SK-N-SH (cell line): ENCODE results near the gene TMEM51. TPM values are rescaled to one million over a fixed set of nuclear protein-coding genes. Genes with fewer than 3 reads are reported as not detected.

Experiments used
- CTCF ChIA-PET: fragments of 300-600, 350-600 bp; formaldehyde crosslinking; extraction: SDS; loops from one replicate; lab custom pipeline; 2021; lab: Yijun Ruan, JAX
- POLR2A ChIA-PET: fragments of 350-600 bp; sonication (Branson Sonifier 250); formaldehyde crosslinking; extraction: SDS; loops from one replicate; lab custom pipeline; 2020; ENCODE audit warnings: antibody characterized with exemption, inconsistent platforms; lab: Yijun Ruan, JAX
- DNase-seq: peaks from one replicate; pipeline ENCODE4 v3.0.0; 2012
- H2AFZ ChIP-seq: fragments of 200-600 bp; sonication (generic); 2 replicates; pipeline ENCODE4 v1.8.1; 2016; ENCODE audit warnings: antibody characterized with exemption, mild to moderate bottlenecking, low read depth
- H3F3A ChIP-seq: fragments of 200-600 bp; sonication (generic); replicated peaks from 2 replicates; pipeline ENCODE3; 2016; ENCODE audit warnings: antibody characterized with exemption, mild to moderate bottlenecking; ENCODE audit not compliant: insufficient read depth
- H3K27ac ChIP-seq, 2 experiments: fragments of 200-500 bp in 1 of 2; fragments of 200-600 bp in 1 of 2; sonication (Bioruptor generic) in 1 of 2; sonication (generic), shearing (Covaris generic) in 1 of 2; 2 replicates each; pipeline versions ENCODE4 v1.5.1 to v1.6.1; 2014 to 2016; ENCODE audit warnings: low read depth in 2 of 2, inconsistent platforms in 1 of 2, low read length in 1 of 2, mild to moderate bottlenecking in 1 of 2, mixed read lengths in 1 of 2
- H3K27me3 ChIP-seq: fragments of 200-600 bp; sonication (generic), shearing (Covaris generic); 2 replicates; pipeline ENCODE4 v1.6.1; 2016; ENCODE audit warnings: mixed run types; ENCODE audit not compliant: insufficient read depth
- H3K36me3 ChIP-seq, 2 experiments: fragments of 200-500 bp in 1 of 2; fragments of 200-600 bp in 1 of 2; sonication (Bioruptor generic) in 1 of 2; sonication (generic) in 1 of 2; replicated peaks in 1 of 2; 2 replicates each; pipeline versions ENCODE3 to v1.5.1; 2014 to 2016; ENCODE audit warnings: low read length in 1 of 2, mild to moderate bottlenecking in 1 of 2; ENCODE audit not compliant: insufficient read depth in 2 of 2, control insufficient read depth in 1 of 2
- H3K4me1 ChIP-seq, 2 experiments: fragments of 200-500 bp in 1 of 2; fragments of 200-600 bp in 1 of 2; sonication (Bioruptor generic) in 1 of 2; sonication (generic), shearing (Covaris generic) in 1 of 2; 2 replicates each; pipeline versions ENCODE4 v1.5.1 to v1.6.1; 2014 to 2016; ENCODE audit warnings: low read depth in 1 of 2, low read length in 1 of 2, mixed run types in 1 of 2; ENCODE audit not compliant: insufficient read depth in 2 of 2, control insufficient read depth in 1 of 2
- H3K4me2 ChIP-seq: fragments of 200-600 bp; sonication (generic), shearing (Covaris generic); 2 replicates; pipeline ENCODE4 v1.6.1; 2017; ENCODE audit warnings: mixed run types
- H3K4me3 ChIP-seq, 2 experiments: fragments of 200-500 bp in 1 of 2; fragments of 200-600 bp in 1 of 2; sonication (Bioruptor generic) in 1 of 2; sonication (generic), shearing (Covaris generic) in 1 of 2; 2 replicates each; pipeline versions ENCODE4 v1.5.1 to v1.8.1; 2014 to 2016; ENCODE audit warnings: low read depth in 2 of 2, inconsistent platforms in 1 of 2, low read length in 1 of 2, mild to moderate bottlenecking in 1 of 2, mixed read lengths in 1 of 2, moderate library complexity in 1 of 2
- H3K79me2 ChIP-seq: fragments of 200-600 bp; sonication (generic); 2 replicates; pipeline ENCODE4 v1.8.1; 2017; ENCODE audit warnings: mild to moderate bottlenecking; ENCODE audit not compliant: insufficient read depth
- H3K9ac ChIP-seq: fragments of 200-600 bp; sonication (generic); 2 replicates; pipeline ENCODE4 v1.6.1; 2017; ENCODE audit warnings: mixed run types
- H3K9me2 ChIP-seq: fragments of 200-600 bp; sonication (generic); 2 replicates; pipeline ENCODE4 v1.6.1; 2017; ENCODE audit warnings: mixed run types
- H3K9me3 ChIP-seq: fragments of 200-600 bp; sonication (generic); 2 replicates; pipeline ENCODE4 v1.6.1; 2017; ENCODE audit warnings: mixed run types, mild to moderate bottlenecking, moderate library complexity
- H4K20me1 ChIP-seq: fragments of 200-600 bp; sonication (generic); 2 replicates; pipeline ENCODE4 v1.6.1; 2017; ENCODE audit warnings: mild to moderate bottlenecking, mixed run types; ENCODE audit not compliant: insufficient read depth
- CHD2 ChIP-seq: fragments of 150-350 bp; IDR thresholded peaks from 2 replicates; pipeline ENCODE4 v1.6.1; 2018; ENCODE audit warnings: low read length; ENCODE audit not compliant: partially characterized antibody
- EZH2phosphoT487 ChIP-seq: fragments of 200-600 bp; sonication (generic); IDR thresholded peaks from 2 replicates; pipeline ENCODE4 v1.6.1; 2017; ENCODE audit warnings: low read depth, mixed run types, mild to moderate bottlenecking, antibody characterized with exemption, moderate library complexity, borderline replicate concordance
- FOSL2 ChIP-seq: IDR thresholded peaks from 2 replicates; pipeline ENCODE4 v1.4.0; 2012; ENCODE audit warnings: low read depth, mild to moderate bottlenecking, moderate library complexity, borderline replicate concordance
- FOXJ3 ChIP-seq: sonication (generic); formaldehyde crosslinking; IDR thresholded peaks from 2 replicates; pipeline ENCODE4 v1.5.1; 2020; ENCODE audit warnings: mild to moderate bottlenecking, missing genetic modification reagents
- GABPA ChIP-seq: IDR thresholded peaks from 2 replicates; pipeline ENCODE4 v1.4.0; 2012; ENCODE audit warnings: low read depth, mild to moderate bottlenecking
- GATA2 ChIP-seq: sonication (generic); formaldehyde crosslinking; IDR thresholded peaks from 2 replicates; pipeline ENCODE4 v1.5.0; 2020; ENCODE audit warnings: mild to moderate bottlenecking, missing genetic modification reagents
- JUND ChIP-seq: IDR thresholded peaks from 2 replicates; pipeline ENCODE4 v1.4.0; 2012
- POLR2AphosphoS5 ChIP-seq: IDR thresholded peaks from 2 replicates; pipeline ENCODE4 v1.6.1; 2012; ENCODE audit warnings: low read depth, low read length
- RCOR1 ChIP-seq: fragments of 150-350 bp; IDR thresholded peaks from 2 replicates; pipeline ENCODE4 v1.6.1; 2017; ENCODE audit warnings: antibody characterized with exemption, low read length
- RFX5 ChIP-seq: IDR thresholded peaks from 2 replicates; pipeline ENCODE4 v1.6.1; 2012; ENCODE audit warnings: mild to moderate bottlenecking, improper control_type of control experiment, low read length
- RXRA ChIP-seq: IDR thresholded peaks from 2 replicates; pipeline ENCODE4 v1.4.0; 2012; ENCODE audit warnings: low read depth, mild to moderate bottlenecking, borderline replicate concordance
- SIN3A ChIP-seq: IDR thresholded peaks from 2 replicates; pipeline ENCODE4 v1.6.1; 2012; ENCODE audit warnings: low read depth, mild to moderate bottlenecking, low read length, moderate library complexity, borderline replicate concordance
- TAF1 ChIP-seq: IDR thresholded peaks from 2 replicates; pipeline ENCODE4 v1.6.1; 2012; ENCODE audit warnings: low read depth, mild to moderate bottlenecking, low read length, moderate library complexity, borderline replicate concordance
- TCF12 ChIP-seq: IDR thresholded peaks from 2 replicates; pipeline ENCODE4 v1.4.0; 2012
- TEAD4 ChIP-seq: IDR thresholded peaks from 2 replicates; pipeline ENCODE4 v1.4.0; 2012; ENCODE audit warnings: mild to moderate bottlenecking, borderline replicate concordance; ENCODE audit not compliant: insufficient read depth
- YY1 ChIP-seq: IDR thresholded peaks from 2 replicates; pipeline ENCODE4 v1.4.0; 2012; ENCODE audit warnings: low read depth, mild to moderate bottlenecking
- ZBTB33 ChIP-seq: IDR thresholded peaks from 2 replicates; pipeline ENCODE4 v1.4.0; 2012; ENCODE audit warnings: low read depth, borderline replicate concordance
- WGBS: methylation state at CpG from one replicate; pipeline ENCODE4 v1.1.6; 2017; ENCODE audit warnings: low lambda C conversion rate; 5-methylcytosine and 5-hydroxymethylcytosine counted together
- polyA plus RNA-seq, 3 experiments: library from polyadenylated mRNA; depleted of rRNA; stranded (reverse); fragments of >200 nt; gene quantifications; 2 replicates each; pipeline ENCODE4 v1.2.3, GENCODE V29; 2012
- TF ChIP-seq, protein P1 (sequence below): fragments of 200-600 bp; sonication (generic); IDR thresholded peaks from 2 replicates; pipeline ENCODE4 v1.6.1; 2017; ENCODE audit warnings: antibody characterized with exemption, mild to moderate bottlenecking, moderate library complexity
- TF ChIP-seq, protein P2 (sequence below): fragments of 150-350 bp; IDR thresholded peaks from 2 replicates; pipeline ENCODE4 v1.6.1; 2017; ENCODE audit warnings: antibody characterized with exemption, low read length, low read depth, borderline replicate concordance
- TF ChIP-seq, protein P3 (sequence below): IDR thresholded peaks from 2 replicates; pipeline ENCODE4 v1.6.1; 2012; ENCODE audit warnings: mild to moderate bottlenecking, low read depth, low read length, moderate library complexity
- TF ChIP-seq, protein P4 (sequence below): IDR thresholded peaks from 2 replicates; pipeline ENCODE4; 2012

TMEM51 gene
- polyA plus RNA-seq, 1 of the 3 experiments (the other 2 are of a cell fraction): 25.6 TPM

DNA sequence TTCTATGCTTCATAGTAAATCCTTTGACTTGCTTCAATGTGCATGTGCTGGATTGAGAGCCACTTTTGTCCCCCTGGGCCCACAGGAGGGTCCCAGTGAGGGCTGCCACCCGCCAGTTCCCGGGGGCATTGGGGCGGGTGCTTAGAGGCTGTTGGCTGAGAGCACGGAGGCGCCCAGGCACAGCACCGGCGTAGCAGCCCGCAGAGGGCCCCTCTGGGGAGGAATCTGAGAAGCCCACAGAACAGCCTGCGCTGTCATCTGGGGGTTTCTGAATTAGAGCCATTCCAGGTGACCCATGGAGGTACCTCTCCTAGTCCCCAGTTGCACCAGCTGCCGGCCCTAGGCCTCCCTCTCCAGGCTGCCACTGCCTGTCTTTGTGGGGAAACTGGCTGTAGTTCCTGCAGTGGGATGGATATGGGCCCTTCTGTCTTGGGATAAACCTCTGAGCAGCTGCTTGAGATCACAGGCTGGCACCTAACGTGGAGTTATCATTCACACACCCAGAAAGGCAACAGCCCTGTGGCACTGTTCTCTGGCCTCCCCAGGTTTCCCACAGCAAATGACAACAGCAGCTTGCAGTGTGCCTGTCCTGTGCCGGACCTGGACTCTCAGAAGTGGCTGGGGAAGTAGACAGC lies 39.5 kb downstream of the TMEM51 start (continued):
- TF ChIP-seq FOXJ3 (no peak), GABPA (no peak), TEAD4 (no peak), YY1 (no peak), RCOR1 (no peak)
- TF ChIP-seq, protein P1, sequence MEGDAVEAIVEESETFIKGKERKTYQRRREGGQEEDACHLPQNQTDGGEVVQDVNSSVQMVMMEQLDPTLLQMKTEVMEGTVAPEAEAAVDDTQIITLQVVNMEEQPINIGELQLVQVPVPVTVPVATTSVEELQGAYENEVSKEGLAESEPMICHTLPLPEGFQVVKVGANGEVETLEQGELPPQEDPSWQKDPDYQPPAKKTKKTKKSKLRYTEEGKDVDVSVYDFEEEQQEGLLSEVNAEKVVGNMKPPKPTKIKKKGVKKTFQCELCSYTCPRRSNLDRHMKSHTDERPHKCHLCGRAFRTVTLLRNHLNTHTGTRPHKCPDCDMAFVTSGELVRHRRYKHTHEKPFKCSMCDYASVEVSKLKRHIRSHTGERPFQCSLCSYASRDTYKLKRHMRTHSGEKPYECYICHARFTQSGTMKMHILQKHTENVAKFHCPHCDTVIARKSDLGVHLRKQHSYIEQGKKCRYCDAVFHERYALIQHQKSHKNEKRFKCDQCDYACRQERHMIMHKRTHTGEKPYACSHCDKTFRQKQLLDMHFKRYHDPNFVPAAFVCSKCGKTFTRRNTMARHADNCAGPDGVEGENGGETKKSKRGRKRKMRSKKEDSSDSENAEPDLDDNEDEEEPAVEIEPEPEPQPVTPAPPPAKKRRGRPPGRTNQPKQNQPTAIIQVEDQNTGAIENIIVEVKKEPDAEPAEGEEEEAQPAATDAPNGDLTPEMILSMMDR: no peak
- TF ChIP-seq, protein P2, sequence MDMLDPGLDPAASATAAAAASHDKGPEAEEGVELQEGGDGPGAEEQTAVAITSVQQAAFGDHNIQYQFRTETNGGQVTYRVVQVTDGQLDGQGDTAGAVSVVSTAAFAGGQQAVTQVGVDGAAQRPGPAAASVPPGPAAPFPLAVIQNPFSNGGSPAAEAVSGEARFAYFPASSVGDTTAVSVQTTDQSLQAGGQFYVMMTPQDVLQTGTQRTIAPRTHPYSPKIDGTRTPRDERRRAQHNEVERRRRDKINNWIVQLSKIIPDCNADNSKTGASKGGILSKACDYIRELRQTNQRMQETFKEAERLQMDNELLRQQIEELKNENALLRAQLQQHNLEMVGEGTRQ: no peak
- TF ChIP-seq, all 33 proteins: peak for 0

DNA sequence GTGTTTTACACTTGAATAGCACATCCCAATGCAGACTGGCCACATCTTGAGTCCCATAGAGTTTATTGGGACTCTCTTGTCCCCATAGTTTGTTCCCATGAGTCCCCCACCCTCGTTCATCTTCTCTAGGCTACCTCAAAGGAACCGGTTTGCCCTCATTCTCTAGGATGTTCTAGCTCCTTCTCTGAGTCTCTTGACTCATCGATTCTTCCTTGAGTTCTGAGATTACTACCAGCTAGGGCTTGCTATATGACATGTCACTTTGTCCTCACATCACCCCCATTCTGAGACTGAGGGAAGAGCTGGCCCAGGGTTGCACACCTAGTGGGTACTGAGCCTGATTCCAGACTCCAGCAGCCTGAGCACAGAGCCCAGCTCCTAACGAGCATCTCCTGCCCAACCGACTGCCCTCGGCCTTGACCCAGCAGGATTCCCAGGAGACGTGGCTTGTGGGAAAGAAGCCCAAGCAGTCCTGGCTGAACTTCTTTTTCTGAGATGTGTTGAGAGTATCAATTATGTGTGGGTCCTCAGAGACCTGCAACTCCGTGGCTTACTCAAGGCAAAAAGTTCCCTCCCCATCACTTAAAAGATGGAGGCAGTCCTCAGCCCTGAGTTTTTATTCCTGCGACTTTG lies 42.0 kb downstream of the TMEM51 start:
- Histone ChIP-seq H4K20me1 (no peaks in the 10 kb centered on the region; the same call in 1 of the 2 replicates), H3K79me2 (no peaks in the 10 kb centered on the region), H2AFZ (no peak overlapping the region), H3K4me2 (no peak overlapping the region), H3K9me2 (no peaks in the 10 kb centered on the region), H3F3A (peaks cover 5% of the 10 kb centered on the region), H3K9me3 (no peaks in the 10 kb centered on the region), H3K4me3 (no peak overlapping the region), H3K9ac (no peak overlapping the region), H3K36me3 (no peaks in the 10 kb centered on the region), H3K27me3 (no peaks in the 10 kb centered on the region), H3K4me1 (peaks cover 9 to 48% of the 10 kb centered on the region in 2 experiments), H3K27ac (no peak overlapping the region)
- ChIA-PET CTCF (interaction anchor here (1.4 to 17.5 kb wide), 2 partner anchors 41 to 148 kb away, joined by 3 to 132 read pairs; partner anchors contain the start of gene TMEM51), POLR2A (no interaction called here)
- 98% methylated on average over 6 of the region's 9 CpGs for WGBS
- DNase-seq: no peak
- no peak for TF ChIP-seq RXRA
- TF ChIP-seq SIN3A: no peak
- TF ChIP-seq, protein P3, sequence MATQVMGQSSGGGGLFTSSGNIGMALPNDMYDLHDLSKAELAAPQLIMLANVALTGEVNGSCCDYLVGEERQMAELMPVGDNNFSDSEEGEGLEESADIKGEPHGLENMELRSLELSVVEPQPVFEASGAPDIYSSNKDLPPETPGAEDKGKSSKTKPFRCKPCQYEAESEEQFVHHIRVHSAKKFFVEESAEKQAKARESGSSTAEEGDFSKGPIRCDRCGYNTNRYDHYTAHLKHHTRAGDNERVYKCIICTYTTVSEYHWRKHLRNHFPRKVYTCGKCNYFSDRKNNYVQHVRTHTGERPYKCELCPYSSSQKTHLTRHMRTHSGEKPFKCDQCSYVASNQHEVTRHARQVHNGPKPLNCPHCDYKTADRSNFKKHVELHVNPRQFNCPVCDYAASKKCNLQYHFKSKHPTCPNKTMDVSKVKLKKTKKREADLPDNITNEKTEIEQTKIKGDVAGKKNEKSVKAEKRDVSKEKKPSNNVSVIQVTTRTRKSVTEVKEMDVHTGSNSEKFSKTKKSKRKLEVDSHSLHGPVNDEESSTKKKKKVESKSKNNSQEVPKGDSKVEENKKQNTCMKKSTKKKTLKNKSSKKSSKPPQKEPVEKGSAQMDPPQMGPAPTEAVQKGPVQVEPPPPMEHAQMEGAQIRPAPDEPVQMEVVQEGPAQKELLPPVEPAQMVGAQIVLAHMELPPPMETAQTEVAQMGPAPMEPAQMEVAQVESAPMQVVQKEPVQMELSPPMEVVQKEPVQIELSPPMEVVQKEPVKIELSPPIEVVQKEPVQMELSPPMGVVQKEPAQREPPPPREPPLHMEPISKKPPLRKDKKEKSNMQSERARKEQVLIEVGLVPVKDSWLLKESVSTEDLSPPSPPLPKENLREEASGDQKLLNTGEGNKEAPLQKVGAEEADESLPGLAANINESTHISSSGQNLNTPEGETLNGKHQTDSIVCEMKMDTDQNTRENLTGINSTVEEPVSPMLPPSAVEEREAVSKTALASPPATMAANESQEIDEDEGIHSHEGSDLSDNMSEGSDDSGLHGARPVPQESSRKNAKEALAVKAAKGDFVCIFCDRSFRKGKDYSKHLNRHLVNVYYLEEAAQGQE: no peak
- no peak for TF ChIP-seq ZBTB33
- no peak for TF ChIP-seq GATA2 (CRISPR knock-in tag)
- no peak for TF ChIP-seq JUND
- no peak for TF ChIP-seq GABPA
- no peak for TF ChIP-seq YY1
- no peak for TF ChIP-seq TAF1
- TF ChIP-seq RCOR1: no peak
- TF ChIP-seq TCF12: no peak
- TF ChIP-seq FOSL2: no peak
- TF ChIP-seq RFX5: no peak
- TF ChIP-seq EZH2phosphoT487: no peak
- no peak for TF ChIP-seq CHD2
- TF ChIP-seq, protein P4, sequence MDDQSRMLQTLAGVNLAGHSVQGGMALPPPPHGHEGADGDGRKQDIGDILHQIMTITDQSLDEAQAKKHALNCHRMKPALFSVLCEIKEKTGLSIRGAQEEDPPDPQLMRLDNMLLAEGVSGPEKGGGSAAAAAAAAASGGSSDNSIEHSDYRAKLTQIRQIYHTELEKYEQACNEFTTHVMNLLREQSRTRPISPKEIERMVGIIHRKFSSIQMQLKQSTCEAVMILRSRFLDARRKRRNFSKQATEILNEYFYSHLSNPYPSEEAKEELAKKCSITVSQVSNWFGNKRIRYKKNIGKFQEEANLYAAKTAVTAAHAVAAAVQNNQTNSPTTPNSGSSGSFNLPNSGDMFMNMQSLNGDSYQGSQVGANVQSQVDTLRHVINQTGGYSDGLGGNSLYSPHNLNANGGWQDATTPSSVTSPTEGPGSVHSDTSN: no peak
- no peak for TF ChIP-seq POLR2AphosphoS5
